Measurements from ENCODE around the gene ARL5A.

- TF ChIP-seq CTCF (IDR thresholded peaks at IDR 0.05) = no peak
- TF ChIP-seq ZFX (IDR thresholded peaks at IDR 0.05; ENCODE audit: borderline replicate concordance) = no peak
Observed at GRCh38 chr2:151828143-151828889, at the start of gene ARL5A.

Measured in 22Rv1 (cell line).